ENCODE measurements around the gene RIMBP3C.
"Not testable (repeated sequence)": the region's sequence is repeated elsewhere in the genome, so short reads cannot be mapped to it uniquely, and the experiment has no call there.

GRCh38 chr22:21510397-21510796, 40.9 kb downstream of the RIMBP3C start:
- not testable (repeated sequence) for TF ChIP-seq CTCF (conservative IDR thresholded peaks at IDR 0.05); EZH2 (IDR thresholded peaks at IDR 0.05; ENCODE audit: low read depth)

All from PC-9 (cell line).